Activated CD8-positive, alpha-beta T cell treated with anti-CD3 and anti-CD28 coated beads, Interleukin-2, amount 10 ng/mL, durations not matched to agents 7 days and 5 days (primary cell): ENCODE results near the gene TBC1D32. TPM values are rescaled to one million over a fixed set of nuclear protein-coding genes. Genes with fewer than 3 reads are reported as not detected.
"Not testable (repeated sequence)": the region's sequence is repeated elsewhere in the genome, so short reads cannot be mapped to it uniquely, and the experiment has no call there.

Source experiments
- ATAC-seq: fragments of 150-1000 bp; cut with Tn5 transposase; one replicate; pipeline ENCODE4 v1.10.0; 2021; ENCODE audit warnings: moderate library complexity
- CTCF ChIA-PET: fragments of 350-600 bp; sonication (Branson Sonifier 250); formaldehyde crosslinking; loops from one replicate; lab custom pipeline; 2021; ENCODE audit warnings: antibody characterized with exemption; lab: Charles Lee
- POLR2A ChIA-PET: fragments of 350-600 bp; sonication (Branson Sonifier 250); formaldehyde crosslinking; loops from one replicate; lab custom pipeline; 2021; ENCODE audit warnings: antibody characterized with exemption; lab: Charles Lee
- DNase-seq: peaks from one replicate; pipeline ENCODE4 v3.0.0-alpha.2; 2020
- H3K27ac Mint-ChIP-seq: one replicate; pipeline ENCODE4 v1.8.0; 2021; ENCODE audit warnings: mild to moderate bottlenecking, mixed read lengths
- H3K27me3 Mint-ChIP-seq: one replicate; pipeline ENCODE4 v1.8.0; 2021; ENCODE audit warnings: low read depth, mixed read lengths
- H3K36me3 Mint-ChIP-seq: one replicate; pipeline ENCODE4 v1.8.0; 2021; ENCODE audit warnings: low read depth, mixed read lengths
- H3K4me1 Mint-ChIP-seq: one replicate; pipeline ENCODE4 v1.8.0; 2021; ENCODE audit warnings: low read depth, mixed read lengths
- H3K4me3 Mint-ChIP-seq: one replicate; pipeline ENCODE4 v1.8.0; 2021; ENCODE audit warnings: mild to moderate bottlenecking, mixed read lengths
- H3K9me3 Mint-ChIP-seq: one replicate; pipeline ENCODE4 v1.8.0; 2022; ENCODE audit warnings: mixed read lengths; ENCODE audit not compliant: insufficient read depth
- total RNA-seq, 2 experiments: library from RNA; stranded (reverse); gene quantifications; one replicate each; pipeline ENCODE4 v1.2.3, GENCODE V29; 2021

TBC1D32 gene
- total RNA-seq, 2 experiments from 2014 or later = 9.5 to 11.4 TPM

DNA sequence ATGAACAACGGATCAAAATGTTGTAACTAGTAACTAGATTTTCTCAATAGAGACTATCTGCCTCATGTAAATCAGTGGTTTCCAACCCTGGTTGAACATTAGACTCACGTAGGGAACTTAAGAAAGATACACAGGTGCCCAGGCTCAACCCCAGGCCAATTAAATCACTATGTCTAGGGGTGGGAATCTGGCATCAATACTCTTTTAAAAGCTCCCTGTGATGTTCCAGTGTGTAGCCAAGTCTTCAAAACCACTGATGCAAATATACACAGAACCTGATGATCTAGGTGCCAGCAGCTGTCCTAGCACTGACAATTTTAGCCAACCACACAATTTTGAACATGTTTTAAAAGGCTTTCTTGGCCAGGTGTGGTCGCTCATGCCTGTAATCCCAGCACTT, 128.7 kb downstream of the TBC1D32 start:
- Mint-ChIP-seq H3K27me3 (no peaks in the 10 kb centered on the region), H3K36me3 (peaks cover 10% of the 10 kb centered on the region), H3K9me3 (no peaks in the 10 kb centered on the region), H3K27ac (no peak overlapping the region), H3K4me3 (no peak overlapping the region), H3K4me1 (peaks cover 2% of the 10 kb centered on the region)
- ATAC-seq (no peak), DNase-seq (no peak)
- ChIA-PET CTCF (no interaction called here), POLR2A (no interaction called here)

DNA sequence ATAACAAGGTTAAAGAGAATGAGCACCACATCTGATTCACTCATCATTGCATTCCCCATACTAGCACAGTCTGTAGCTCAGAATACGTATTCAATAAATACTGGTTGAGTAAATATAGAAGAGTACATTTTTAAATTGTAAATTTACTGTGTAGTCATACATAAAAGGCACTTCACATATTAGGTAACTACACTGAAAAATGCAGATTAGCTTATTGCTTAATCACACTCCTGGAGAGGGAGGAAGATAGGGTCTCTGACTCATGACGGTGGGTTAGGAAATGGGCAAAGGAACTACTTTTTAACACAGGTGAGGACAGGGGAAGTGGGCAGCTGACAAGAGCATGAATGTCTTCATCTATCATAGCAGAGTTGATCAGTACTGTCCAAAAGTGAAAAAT, 133.2 kb downstream of the TBC1D32 start:
- Mint-ChIP-seq H3K4me1 (peaks cover 2% of the 10 kb centered on the region), H3K36me3 (no peaks in the 10 kb centered on the region), H3K4me3 (no peak overlapping the region), H3K27ac (no peak overlapping the region), H3K27me3 (no peaks in the 10 kb centered on the region), H3K9me3 (no peaks in the 10 kb centered on the region)
- CTCF ChIA-PET = no interaction called here
- ATAC-seq (no peak), DNase-seq (no peak)
- POLR2A ChIA-PET = no interaction called here

DNA sequence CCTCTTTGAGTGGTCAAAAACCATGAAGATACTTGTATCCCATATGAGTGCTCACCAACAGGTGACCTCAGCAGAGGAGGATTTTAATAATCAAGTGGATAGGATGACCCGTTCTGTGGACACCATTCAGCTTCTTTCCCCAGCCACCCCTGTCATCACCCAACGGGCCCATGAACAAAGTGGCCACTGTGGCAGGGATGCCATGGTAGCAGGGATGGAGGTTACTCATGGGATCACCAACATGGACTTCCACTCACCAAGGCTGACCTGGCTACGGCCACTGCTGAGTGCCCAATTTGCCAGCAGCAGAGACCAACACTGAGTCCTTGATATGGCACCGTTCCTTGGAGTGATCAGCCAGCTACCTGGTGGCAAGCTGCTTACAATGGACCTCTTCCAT, 138.2 kb downstream of the TBC1D32 start:
- H3K4me1 Mint-ChIP-seq, DNase-seq, CTCF ChIA-PET, H3K4me3 Mint-ChIP-seq, H3K9me3 Mint-ChIP-seq, H3K27me3 Mint-ChIP-seq, H3K27ac Mint-ChIP-seq, POLR2A ChIA-PET, H3K36me3 Mint-ChIP-seq, ATAC-seq: not testable (repeated sequence)

DNA sequence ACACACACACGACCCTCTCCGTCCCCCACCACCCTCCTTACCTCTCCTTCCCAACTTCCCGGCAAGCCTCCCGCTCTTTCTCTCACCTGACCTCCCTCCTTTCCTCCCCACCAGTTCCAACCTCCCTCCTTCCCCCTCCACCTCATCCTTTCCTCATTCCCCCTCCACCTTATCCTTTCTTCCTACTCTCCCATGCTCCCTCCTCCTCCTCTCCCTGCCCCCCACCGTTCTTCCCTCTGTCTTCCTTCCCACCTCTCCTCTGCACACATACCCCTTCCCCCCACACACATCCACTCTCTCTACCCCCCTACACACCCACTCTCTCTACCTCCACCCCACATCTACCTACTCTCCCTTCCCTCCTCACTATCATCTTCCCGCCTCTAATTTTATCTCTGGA, 144.2 kb downstream of the TBC1D32 start:
- POLR2A ChIA-PET = no interaction called here
- Mint-ChIP-seq H3K4me3 (no peak overlapping the region), H3K27me3 (no peaks in the 10 kb centered on the region), H3K27ac (no peak overlapping the region), H3K9me3 (no peaks in the 10 kb centered on the region), H3K36me3 (no peaks in the 10 kb centered on the region), H3K4me1 (no peaks in the 10 kb centered on the region)
- no peak for DNase-seq
- CTCF ChIA-PET = no interaction called here
- no peak for ATAC-seq

DNA sequence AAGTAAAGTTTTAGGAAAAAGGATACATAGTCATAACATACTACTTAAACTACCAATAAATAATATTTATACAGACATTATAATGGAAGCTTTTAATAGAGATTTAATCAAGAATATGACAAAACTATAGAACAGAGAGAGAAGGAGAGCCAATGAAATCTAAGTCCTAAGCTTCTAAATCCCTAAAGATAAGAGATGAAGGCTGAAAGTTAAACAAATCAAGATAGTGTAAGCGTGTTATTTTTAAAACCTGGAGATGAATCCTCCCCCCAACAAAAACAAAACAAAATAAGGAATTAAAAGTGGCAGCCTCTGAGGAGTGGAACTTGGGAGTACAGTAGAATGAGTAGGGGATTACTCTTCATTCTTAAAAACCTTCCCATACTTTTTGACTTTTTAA, 145.9 kb downstream of the TBC1D32 start:
- ATAC-seq = no peak
- ChIA-PET CTCF (no interaction called here), POLR2A (no interaction called here)
- no peak for DNase-seq
- H3K4me3 Mint-ChIP-seq = no peak overlapping the region
- no peaks in the 10 kb centered on the region for H3K4me1 Mint-ChIP-seq
- H3K9me3 Mint-ChIP-seq = no peaks in the 10 kb centered on the region
- no peak overlapping the region for H3K27ac Mint-ChIP-seq
- no peaks in the 10 kb centered on the region for H3K36me3 Mint-ChIP-seq
- H3K27me3 Mint-ChIP-seq = no peaks in the 10 kb centered on the region

DNA sequence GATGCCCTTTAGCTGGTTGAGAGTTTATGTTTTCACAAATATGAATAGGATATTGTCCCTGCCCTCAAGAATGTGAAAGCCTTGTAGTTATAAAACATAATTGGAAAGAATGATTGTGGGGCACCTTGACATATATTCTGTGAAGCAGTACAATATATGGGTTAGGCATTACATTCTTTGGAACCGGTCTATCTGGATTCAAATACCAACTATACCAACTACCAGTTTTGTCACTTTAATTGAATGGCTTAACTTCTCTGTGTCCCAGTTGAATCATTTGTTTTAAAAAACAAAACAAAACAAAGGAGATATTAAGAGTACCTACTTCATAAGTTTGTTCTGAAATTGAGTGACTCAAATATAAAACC, 146.5 kb downstream of the TBC1D32 start:
- ChIA-PET POLR2A (no interaction called here), CTCF (no interaction called here)
- DNase-seq = no peak

DNA sequence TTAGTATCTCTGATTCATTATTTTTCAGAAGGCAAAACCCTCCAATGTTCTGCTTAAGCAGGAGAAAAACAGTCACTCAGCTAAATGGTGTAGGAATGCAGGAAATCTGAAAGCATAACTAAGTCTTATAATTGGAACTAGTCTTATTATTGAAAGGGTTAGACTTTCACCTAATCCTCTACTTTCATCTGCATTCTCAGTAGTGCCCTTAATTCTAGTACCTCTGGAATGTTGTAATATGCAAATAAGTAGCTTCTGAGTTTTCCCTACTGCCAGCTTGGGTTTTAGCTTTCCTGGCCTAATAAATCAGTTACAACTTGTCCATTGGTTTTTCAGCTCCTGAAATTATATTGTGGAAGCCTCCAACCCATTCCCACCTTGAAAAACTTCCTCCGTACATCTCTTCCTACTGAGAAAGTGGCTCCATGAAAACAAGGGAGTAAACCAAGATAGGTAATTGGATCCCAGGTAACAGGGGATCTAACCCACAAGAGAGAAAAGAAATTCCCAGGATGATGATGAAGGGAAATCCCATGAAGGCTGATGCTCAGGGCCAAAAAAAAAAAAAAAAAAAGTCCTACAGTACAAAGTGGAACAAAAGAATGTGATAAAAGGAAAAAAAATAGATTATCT, 147.0 kb downstream of the TBC1D32 start:
- ATAC-seq (no peak), DNase-seq (no peak)
- H3K36me3 Mint-ChIP-seq = no peaks in the 10 kb centered on the region
- H3K4me3 Mint-ChIP-seq = no peak overlapping the region
- CTCF ChIA-PET = no interaction called here
- H3K9me3 Mint-ChIP-seq = no peaks in the 10 kb centered on the region
- H3K27ac Mint-ChIP-seq = no peak overlapping the region
- no peaks in the 10 kb centered on the region for H3K27me3 Mint-ChIP-seq
- no peaks in the 10 kb centered on the region for H3K4me1 Mint-ChIP-seq
- POLR2A ChIA-PET = no interaction called here

More for the DNA sequence above, 146.5 kb downstream of the TBC1D32 start:
- Mint-ChIP-seq H3K36me3 (no peaks in the 10 kb centered on the region), H3K27ac (no peak overlapping the region), H3K27me3 (no peaks in the 10 kb centered on the region), H3K9me3 (no peaks in the 10 kb centered on the region), H3K4me1 (no peaks in the 10 kb centered on the region), H3K4me3 (no peak overlapping the region)
- no peak for ATAC-seq

DNA sequence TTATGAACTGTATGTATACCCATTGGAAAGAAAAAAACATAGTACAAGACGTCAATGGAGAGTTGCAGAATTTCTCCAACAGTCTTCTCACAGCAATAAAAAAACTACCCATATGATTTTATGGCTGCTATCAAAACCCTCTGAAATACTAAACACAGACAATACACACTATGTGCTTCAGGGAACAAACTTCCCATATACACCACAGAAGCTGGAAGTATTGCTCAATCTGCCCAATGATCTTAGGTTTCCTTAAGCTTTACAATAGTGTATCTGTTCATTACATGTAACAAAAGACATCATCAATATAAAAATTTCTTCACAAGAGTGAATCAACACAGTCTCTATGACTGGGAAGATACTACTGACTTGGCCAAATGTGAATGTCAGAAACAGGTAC, 150.5 kb downstream of the TBC1D32 start:
- POLR2A ChIA-PET = no interaction called here
- peaks cover 8% of the 10 kb centered on the region for H3K36me3 Mint-ChIP-seq
- H3K27me3 Mint-ChIP-seq = no peaks in the 10 kb centered on the region
- no peak overlapping the region for H3K4me3 Mint-ChIP-seq
- no peak for ATAC-seq
- DNase-seq = no peak
- CTCF ChIA-PET = no interaction called here
- H3K9me3 Mint-ChIP-seq = no peaks in the 10 kb centered on the region
- H3K4me1 Mint-ChIP-seq = no peaks in the 10 kb centered on the region
- no peak overlapping the region for H3K27ac Mint-ChIP-seq

DNA sequence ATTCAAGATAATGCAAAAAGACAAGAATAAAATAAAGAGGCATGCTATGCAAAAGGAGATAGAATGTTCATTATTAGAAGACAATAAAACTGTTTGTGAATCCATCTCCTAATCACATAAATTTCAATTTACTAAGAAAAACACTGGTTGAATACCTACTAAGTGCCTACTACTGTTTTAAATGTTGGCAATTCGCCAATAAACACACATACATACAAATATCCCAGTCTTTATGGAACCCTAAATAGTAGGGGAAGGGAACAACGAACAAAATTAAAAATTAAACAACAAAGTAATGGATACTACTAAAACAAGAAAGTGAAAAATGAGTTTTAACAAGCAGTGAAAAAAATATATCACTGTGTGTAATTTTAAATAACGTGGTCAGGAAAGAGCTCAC, 158.5 kb downstream of the TBC1D32 start:
- DNase-seq = no peak
- POLR2A ChIA-PET = no interaction called here
- Mint-ChIP-seq H3K4me1 (no peaks in the 10 kb centered on the region), H3K36me3 (peaks cover 4% of the 10 kb centered on the region), H3K27me3 (no peaks in the 10 kb centered on the region), H3K9me3 (no peaks in the 10 kb centered on the region), H3K27ac (no peak overlapping the region), H3K4me3 (no peak overlapping the region)
- CTCF ChIA-PET = no interaction called here
- no peak for ATAC-seq

DNA sequence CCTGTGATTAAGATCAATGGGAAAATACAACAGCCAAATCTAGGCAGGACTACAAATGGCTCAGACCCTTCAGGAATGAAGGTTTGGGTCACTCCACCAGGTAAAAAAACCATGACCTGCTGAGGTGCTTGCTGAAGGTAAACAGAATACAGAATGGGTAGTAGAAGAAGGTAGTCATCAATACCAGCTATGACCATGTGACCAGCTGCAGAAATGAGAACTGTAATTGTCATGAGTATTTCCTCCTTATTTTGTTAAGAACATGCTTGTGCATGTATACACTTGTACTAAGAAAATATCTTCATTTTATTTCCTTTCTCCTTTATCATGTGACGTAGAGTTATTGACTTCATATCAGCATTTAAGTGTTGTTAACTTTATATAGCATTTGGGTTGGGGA, 161.8 kb downstream of the TBC1D32 start:
- H3K27ac Mint-ChIP-seq, H3K27me3 Mint-ChIP-seq, POLR2A ChIA-PET: not testable (repeated sequence)

DNA sequence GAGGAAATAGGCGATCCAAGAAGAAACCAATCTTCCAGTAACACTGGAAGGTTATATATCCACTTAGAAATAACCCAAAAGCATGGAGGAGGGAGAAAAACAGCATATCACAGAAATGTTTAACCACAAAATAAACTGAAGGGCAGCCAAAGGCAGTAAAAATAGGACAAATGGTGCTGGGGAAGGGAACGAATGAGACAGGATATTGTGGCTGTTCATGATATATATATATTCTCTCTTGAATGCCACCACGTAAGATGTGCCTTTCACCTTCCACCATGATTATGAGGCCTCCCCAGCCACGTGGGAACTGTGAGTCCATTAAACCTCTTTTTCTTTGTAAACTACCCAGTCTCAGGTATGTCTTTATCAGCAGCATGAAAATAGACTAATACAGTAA, 162.4 kb downstream of the TBC1D32 start:
- H3K27me3 Mint-ChIP-seq = no peaks in the 10 kb centered on the region
- POLR2A ChIA-PET = no interaction called here
- no peak for DNase-seq
- H3K36me3 Mint-ChIP-seq = peaks cover 6% of the 10 kb centered on the region
- no peak for ATAC-seq
- no peak overlapping the region for H3K4me3 Mint-ChIP-seq
- H3K27ac Mint-ChIP-seq = no peak overlapping the region
- CTCF ChIA-PET = no interaction called here
- H3K4me1 Mint-ChIP-seq = no peaks in the 10 kb centered on the region
- no peaks in the 10 kb centered on the region for H3K9me3 Mint-ChIP-seq

More for the DNA sequence above, 161.8 kb downstream of the TBC1D32 start:
- H3K9me3 Mint-ChIP-seq, H3K4me1 Mint-ChIP-seq, H3K4me3 Mint-ChIP-seq, DNase-seq, ATAC-seq, CTCF ChIA-PET, H3K36me3 Mint-ChIP-seq: not testable (repeated sequence)

DNA sequence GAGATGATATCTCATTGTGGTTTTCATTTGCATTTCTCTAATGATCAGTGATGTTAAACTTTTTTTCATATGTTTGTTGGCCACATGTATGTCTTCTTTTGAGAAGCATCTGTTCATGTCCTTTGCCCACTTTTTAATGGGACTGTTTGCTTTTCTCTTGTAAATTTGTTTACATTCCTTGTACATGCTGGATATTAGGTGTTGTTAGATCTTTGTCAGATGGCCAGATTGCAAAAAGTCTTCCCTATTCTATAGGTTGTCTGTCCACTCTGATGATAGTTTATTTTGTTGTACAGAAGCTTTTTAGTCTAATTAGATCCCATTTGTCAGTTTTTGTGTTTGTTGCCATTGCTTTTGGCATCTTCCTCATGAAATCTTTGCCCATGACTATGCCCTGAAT, 172.4 kb downstream of the TBC1D32 start:
- Mint-ChIP-seq H3K36me3 (peaks cover 15% of the 10 kb centered on the region), H3K4me1 (no peaks in the 10 kb centered on the region), H3K27ac (no peak overlapping the region), H3K4me3 (no peak overlapping the region), H3K9me3 (peaks cover 5% of the 10 kb centered on the region), H3K27me3 (no peaks in the 10 kb centered on the region)
- DNase-seq = no peak
- no peak for ATAC-seq
- POLR2A ChIA-PET = no interaction called here
- CTCF ChIA-PET = no interaction called here

DNA sequence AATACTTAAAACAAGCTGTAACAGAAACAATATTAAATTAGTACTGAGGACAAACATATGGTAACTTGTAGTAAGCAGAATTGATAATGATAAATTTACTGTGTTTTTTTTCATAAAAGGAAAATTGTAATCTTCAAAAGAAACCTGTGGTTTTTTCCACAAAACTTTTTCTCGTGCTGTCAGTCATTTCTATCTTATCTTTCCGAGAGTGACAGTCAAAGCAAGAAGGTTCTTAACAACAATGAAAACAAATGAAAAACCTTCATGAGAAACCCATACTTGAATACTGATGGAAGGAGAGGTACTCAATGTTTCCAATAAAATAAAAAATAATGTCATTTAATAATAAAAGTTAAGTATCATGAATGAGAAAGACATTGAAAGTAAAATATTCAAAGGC, 174.0 kb downstream of the TBC1D32 start:
- H3K36me3 Mint-ChIP-seq = peaks cover 15% of the 10 kb centered on the region
- H3K9me3 Mint-ChIP-seq = peaks cover 10% of the 10 kb centered on the region
- no peak overlapping the region for H3K27ac Mint-ChIP-seq
- CTCF ChIA-PET = no interaction called here
- H3K27me3 Mint-ChIP-seq = no peaks in the 10 kb centered on the region
- no peak for ATAC-seq
- H3K4me3 Mint-ChIP-seq = no peak overlapping the region
- DNase-seq = no peak
- H3K4me1 Mint-ChIP-seq = no peaks in the 10 kb centered on the region
- POLR2A ChIA-PET = no interaction called here
